Neural cell (in vitro differentiated cells): ENCODE results near the gene POLQ.

Experiments
- CTCF ChIP-seq: fragments of 450-650 bp; IDR thresholded peaks from 2 replicates; pipeline ENCODE4 v1.5.1; 2014; ENCODE audit warnings: antibody characterized with exemption, mild to moderate bottlenecking, moderate library complexity; ENCODE audit not compliant: poor library complexity, severe bottlenecking
- EP300 ChIP-seq: fragments of 450-650 bp; conservative IDR thresholded peaks from 2 replicates; pipeline ENCODE4 v1.6.1; 2014; ENCODE audit warnings: antibody characterized with exemption, mild to moderate bottlenecking, moderate library complexity; ENCODE audit not compliant: poor library complexity, severe bottlenecking
- EZH2 ChIP-seq: fragments of 200-600, 300-800 bp; shearing (Covaris generic), sonication (generic); IDR thresholded peaks from 2 replicates; pipeline ENCODE4 v1.6.1; 2014; ENCODE audit warnings: antibody characterized with exemption, low read length, borderline replicate concordance, mild to moderate bottlenecking; ENCODE audit not compliant: insufficient read depth, poor library complexity, severe bottlenecking
- POLR2AphosphoS5 ChIP-seq: IDR thresholded peaks from 2 replicates; pipeline ENCODE4 v1.6.1; 2012
- RAD21 ChIP-seq: fragments of 450-650 bp; conservative IDR thresholded peaks from 2 replicates; pipeline ENCODE4 v1.6.1; 2014; ENCODE audit warnings: antibody characterized with exemption, mild to moderate bottlenecking, moderate library complexity
- SMC3 ChIP-seq: fragments of 450-650 bp; conservative IDR thresholded peaks from 2 replicates; pipeline ENCODE4 v1.6.1; 2014; ENCODE audit warnings: antibody characterized with exemption, mild to moderate bottlenecking, moderate library complexity; ENCODE audit not compliant: poor library complexity
- TAF1 ChIP-seq: IDR thresholded peaks from 2 replicates; pipeline ENCODE4 v1.6.1; 2012; ENCODE audit warnings: low read depth

GRCh38 chr3:121531269-121531668, 14.5 kb downstream of the POLQ start:
- no peak for TF ChIP-seq CTCF
- TF ChIP-seq TAF1 = no peak
- no peak for TF ChIP-seq EZH2
- TF ChIP-seq POLR2AphosphoS5 = no peak
- no peak for TF ChIP-seq SMC3
- TF ChIP-seq EP300 = no peak
- TF ChIP-seq RAD21 = no peak
